Stimulated activated CD8-positive, alpha-beta memory T cell treated with anti-CD3 and anti-CD28 coated beads, Interleukin-4, amount 100 ng/mL, for 4 hours (primary cell): ENCODE data around the gene GPR160.

Experiments
- DNase-seq, 2 donors: peaks; one replicate each; pipeline ENCODE4 v3.0.0-alpha.2; 2020; ENCODE audit warnings: low read depth in 2 of 2, low spot score in 1 of 2

Gene GPR160

GRCh38 chr3:170027233-170028102 lies 10.3 kb upstream of the GPR160 start:
- no peak for DNase-seq

DNA sequence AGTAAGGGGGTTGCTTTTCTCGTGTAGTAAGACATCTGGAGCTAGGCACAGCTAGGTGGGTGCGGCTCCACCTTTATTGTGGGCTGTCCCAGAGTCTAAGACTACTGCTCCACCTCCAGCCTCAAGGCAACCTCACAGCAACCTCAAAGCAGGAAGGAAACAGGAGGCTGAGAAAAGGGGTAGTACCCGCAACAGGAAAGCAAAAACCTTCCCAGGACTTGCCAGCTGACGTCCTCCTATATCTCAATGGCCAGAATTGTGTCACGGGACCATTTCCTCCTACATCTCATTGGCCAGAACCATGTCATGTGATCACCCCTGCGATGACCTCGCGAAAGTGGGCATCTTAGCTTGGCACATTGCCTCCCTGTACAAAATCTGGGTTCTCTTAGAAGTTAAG lies 4.3 kb upstream of the GPR160 start:
- DNase-seq: no peak

- no peak for DNase-seq
These were observed 777 bp downstream of the GPR160 start for GRCh38 chr3:170038434-170039110.

DNA sequence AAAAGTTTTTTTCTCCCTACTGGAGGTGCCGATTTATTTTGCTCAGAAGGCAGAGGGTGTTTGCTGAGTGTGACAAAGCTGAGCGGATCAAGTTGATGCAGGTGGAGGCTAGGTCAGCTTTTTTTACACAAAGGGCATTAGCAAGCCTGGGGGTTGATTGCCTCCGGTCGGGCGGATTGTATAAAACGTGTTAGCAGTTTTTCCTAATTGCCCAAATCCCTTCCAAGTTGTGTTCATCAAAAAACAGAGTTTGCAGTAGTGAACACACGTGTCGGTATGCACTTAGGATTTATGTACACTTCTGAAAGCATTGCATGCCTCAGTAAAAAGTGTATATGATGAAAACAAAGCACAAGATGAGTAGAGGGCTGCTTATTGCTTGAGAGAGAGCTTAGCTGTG lies 2.6 kb downstream of the GPR160 start:
- no peak for DNase-seq

GRCh38 chr3:170043506-170043905 lies 5.7 kb downstream of the GPR160 start:
- DNase-seq: no peak

GRCh38 chr3:170044271-170044670 lies 6.5 kb downstream of the GPR160 start:
- DNase-seq: no peak

- no peak for DNase-seq
These were observed 7.0 kb downstream of the GPR160 start for GRCh38 chr3:170044795-170045244.

GRCh38 chr3:170046269-170047132 lies 8.7 kb downstream of the GPR160 start:
- no peak for DNase-seq

GRCh38 chr3:170047133-170047404 lies 9.3 kb downstream of the GPR160 start:
- no peak for DNase-seq

DNA sequence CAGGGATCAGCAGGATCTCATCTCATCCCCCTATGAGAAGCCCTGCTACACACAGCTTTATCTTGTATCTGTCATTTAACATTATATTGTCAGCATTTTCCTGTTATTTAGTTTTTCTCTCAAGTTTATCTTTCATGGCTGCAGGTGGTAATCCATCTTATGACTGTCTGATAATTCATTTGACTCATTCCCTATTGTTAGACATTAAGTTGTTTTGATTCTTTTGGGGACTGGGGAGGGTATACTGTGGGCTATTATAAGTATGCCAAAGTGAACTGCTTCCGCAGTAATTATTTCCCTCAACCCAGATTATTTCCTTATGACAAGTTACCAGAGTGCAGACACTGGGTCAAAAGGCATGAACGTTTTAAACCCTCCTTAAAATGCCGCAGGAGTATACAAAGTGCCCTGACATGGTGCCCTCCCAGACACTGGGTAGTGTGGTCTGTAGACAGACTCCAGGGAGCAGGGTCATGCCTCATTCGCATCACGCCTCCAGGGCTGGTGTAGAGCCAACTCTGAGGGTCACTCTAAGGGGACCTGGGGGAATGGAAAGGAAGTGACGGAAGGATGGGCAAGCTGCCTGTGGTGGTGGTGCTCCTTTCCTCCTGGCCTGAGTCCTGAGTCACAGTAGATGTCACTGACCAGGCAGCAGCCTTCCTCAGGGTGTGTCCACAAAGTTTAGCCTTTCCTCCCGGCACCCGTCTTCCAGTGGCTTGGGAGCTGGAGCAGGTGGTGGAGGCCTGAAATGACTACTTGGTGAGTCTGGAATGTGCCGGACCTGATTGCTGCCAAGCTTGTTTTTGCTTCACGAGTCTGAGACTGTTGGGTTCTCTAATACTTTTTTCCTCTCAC lies 11.6 kb downstream of the GPR160 start:
- DNase-seq: no peak

GRCh38 chr3:170050753-170051152 lies 13.0 kb downstream of the GPR160 start:
- no peak for DNase-seq

DNA sequence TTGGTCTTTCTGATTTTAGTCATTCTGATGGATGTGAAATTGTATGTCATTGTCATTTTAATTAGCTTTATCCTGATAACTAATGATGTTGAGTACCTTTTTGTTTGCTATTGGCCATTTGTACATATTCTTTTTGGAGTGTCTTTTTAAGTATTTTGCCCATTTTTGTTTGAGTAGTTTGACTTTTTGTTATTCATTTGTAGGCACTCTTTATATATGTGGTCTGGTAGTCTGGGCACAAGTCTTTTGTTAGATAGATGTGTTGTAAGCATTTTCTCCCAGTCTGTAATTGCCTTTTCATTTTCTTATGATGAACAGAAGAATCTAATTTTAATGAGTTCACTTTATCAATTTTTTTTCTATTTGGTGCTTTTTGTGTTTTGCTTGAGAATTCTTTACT lies 14.6 kb downstream of the GPR160 start:
- DNase-seq: no peak

DNA sequence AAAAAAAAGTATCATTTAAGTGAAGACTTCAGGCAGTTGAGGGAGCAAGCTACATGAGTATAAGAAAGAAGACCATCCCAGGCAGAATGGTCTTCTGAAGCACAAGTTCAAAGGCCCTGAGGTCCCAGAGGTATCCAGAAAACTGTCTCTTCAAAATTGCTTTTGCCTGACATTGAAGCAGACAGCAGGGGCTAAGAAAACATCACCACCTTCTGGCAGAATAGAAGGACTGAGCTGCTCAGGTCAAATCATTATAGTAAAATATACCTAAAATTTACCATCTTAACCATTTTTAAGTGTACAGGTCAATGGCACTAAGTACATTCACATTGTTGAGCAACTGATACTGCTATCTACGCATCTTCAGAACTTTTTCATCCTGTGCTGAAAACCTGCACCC lies 16.4 kb downstream of the GPR160 start:
- no peak for DNase-seq

DNA sequence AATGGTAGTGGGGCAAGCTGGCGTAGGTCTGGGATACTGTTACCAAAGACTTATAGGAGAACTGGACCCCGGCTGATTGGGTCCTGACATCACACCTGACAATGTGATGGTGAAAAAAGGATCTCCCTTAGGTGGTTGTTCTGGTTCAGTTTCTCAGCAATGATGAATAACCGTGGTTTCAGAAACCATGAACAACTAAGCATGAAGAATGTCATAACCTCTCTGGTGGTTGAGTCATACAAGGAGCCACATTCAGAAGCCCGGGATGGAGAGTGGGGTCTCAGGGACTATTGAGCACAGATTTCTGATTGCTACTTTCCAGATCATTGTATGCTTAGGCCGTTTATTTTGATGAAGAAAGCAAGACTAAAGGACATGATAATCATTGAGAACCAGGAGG lies 17.4 kb downstream of the GPR160 start:
- DNase-seq: no peak

GRCh38 chr3:170056710-170057454 lies 19.1 kb downstream of the GPR160 start:
- DNase-seq: no peak

DNA sequence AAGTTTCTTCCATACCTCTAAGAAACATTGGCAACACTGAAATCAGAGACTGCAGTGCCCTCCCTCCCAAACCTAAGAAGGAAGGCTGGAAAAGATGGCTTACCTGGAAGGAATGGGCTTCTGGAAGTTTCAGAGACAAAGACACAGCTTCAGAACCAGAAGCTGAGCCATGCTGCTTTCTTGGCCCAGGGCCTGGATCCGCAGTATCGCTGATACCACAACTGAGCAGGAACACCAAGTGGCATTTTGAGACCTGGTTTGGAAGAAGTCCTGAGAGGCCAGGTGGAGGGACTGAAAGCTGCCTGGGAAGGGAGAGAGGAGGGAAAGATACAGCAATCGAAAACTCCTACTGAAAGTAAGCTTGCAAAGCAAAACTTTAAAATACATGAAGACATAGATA lies 19.8 kb downstream of the GPR160 start:
- DNase-seq: no peak

DNA sequence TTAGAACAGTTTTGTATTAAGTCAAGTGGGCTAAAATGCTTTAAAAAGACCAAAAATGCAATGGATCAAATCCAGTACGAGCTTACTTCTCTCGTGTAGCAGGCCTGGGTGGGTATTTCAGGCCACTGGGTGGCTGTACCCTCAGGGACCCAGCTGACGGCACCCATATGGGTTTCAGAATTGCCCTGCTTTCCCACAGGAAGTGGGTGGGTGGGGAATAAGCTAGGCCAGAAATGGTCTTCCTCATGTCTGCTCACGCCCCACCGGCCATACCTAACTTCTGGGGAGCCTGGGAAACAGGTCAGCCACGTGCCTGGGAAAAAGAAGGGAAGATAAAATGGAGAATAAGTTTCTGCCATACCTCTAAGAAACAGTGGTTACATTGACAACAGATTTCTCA lies 20.3 kb downstream of the GPR160 start:
- no peak for DNase-seq

DNA sequence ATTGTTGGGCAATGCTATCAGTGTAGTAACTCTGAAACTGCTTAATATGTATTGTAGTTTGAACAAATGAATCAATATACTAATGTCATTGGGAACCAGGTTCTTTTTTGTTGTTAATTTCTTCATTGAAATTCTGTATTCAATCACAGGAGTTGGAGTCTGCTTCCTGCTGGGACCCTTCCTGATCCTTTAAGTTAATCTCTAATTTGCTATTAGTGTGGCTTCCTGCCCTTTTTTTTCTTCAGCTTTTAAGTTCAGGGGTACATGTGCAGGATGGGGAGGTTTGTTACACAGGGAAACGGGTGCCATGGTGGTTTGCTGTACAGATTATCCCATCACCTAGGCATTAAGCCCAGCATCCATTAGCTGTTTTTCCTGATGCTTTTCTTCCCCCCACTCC lies 21.7 kb downstream of the GPR160 start:
- no peak for DNase-seq

- no peak for DNase-seq
These were observed 24.3 kb downstream of the GPR160 start for GRCh38 chr3:170062068-170062467.

- DNase-seq: no peak
These were observed 25.0 kb downstream of the GPR160 start for GRCh38 chr3:170062769-170063168.
